Ramos (cell line): ENCODE measurements around the gene ZFHX2.

Source experiments
- in situ Hi-C: fragments of 300-500 bp; cut with MboI; formaldehyde crosslinking; loops from one replicate; pipeline ENCODE4 v1.14.3; 2022; ENCODE audit warnings: low sequenced_read_pairs; ENCODE audit not compliant: unreplicated experiment

Gene ZFHX2

DNA sequence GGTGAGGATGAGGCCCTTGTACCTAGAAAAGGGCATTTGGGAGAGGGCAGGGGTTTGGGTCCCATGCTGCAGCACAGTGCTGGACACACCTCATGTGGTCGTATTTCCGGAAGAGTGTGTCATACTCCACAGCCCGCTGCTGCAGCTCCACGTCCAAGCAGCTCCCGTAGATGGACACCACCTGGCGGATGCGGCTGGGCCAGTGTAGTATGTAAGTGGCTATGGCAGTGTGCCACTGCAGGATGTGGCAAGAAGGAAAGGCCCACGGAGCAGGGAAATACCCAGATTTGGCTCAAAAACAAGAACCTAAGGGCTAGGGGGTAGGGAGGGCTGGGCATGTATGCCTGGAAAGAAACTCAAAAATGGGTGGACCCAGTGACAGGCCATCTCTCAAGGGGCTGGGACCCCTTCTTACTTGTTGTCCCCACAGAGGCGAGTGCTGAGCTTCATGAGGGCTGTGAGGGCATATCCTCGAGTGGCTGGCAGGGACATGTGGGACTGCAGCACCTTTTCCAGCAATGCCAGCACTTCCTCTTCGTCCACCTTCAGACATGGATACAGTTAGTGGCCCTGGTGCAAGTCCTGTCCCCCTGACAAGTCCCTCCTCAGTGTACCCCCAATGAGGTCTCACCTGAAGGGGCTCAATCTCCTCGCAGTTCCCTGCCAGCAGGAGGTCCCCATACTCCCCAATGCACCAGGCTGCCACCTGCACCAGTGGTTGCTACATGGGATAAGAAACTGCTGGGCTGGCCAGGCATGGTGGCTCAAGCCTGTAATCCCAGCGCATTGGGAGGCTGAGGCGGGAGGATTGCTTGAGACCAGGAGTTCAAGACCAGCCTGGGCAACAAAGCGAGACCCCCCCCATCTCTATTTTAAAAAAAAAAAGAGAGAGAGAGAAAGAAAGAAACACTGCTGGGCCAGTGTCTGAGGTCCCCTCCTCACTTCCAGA, 10.6 kb upstream of the ZFHX2 start:
- in situ Hi-C loops, result loop anchor here (10.0 kb wide), 2 partner anchors 257 to 873 kb away; partner anchors contain the start of genes BCL2L2 and PPP1R3E

DNA sequence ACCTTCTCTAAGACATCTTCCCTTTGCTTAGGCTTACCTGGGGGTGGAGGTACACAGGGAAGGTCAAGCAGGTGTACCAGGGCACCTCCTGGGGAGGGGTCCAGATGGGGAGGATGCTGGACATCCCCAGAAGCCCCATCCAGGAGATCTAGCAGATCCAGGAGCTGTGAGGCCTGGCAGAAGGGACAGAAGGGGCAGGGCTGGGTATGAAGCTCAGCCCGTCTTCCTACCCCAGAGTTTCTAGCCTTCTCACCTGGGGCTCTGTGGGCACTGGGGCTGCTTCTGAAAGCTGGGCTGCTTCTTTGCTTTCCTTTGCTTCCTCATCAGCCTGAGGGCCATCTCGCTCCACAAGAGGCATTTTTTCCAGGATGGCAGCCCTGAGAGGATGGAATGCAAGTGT, 9.7 kb upstream of the ZFHX2 start:
- in situ Hi-C loops, result loop anchor here (10.0 kb wide), 2 partner anchors 256 to 874 kb away; partner anchors contain the start of genes BCL2L2 and PPP1R3E

DNA sequence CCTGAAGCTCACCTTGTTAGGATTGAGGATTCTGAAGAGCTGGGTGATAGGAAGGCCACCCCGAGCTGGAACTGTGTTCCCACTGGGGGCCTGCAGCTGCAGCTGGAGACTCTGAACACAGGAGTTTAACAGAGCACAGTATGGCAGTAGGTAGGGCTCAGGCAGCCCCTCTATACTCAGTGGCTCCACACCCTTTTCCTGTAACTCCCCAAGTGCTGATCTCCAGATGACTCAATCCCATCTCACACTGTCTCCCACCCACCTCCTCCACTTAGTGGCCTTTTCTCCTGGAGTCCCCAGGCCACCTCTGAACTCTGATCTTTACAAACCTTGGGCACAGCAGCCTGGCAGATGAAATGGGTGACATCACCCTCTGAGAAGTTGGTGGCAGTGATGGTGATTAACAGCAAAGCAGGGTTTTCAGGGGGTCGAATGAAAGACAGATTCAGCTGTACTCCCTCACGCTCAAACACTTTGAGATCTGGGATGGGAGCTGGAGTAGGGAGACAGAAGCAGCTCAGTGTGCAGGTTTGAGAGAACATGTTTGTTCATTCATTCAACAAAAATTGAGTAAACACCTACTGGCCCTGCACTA, 8.5 kb upstream of the ZFHX2 start:
- in situ Hi-C loops, result loop anchor here (5.0 to 10.0 kb wide), 4 partner anchors 83 to 875 kb away; partner anchors contain the start of genes BCL2L2, PABPN1 and PPP1R3E

DNA sequence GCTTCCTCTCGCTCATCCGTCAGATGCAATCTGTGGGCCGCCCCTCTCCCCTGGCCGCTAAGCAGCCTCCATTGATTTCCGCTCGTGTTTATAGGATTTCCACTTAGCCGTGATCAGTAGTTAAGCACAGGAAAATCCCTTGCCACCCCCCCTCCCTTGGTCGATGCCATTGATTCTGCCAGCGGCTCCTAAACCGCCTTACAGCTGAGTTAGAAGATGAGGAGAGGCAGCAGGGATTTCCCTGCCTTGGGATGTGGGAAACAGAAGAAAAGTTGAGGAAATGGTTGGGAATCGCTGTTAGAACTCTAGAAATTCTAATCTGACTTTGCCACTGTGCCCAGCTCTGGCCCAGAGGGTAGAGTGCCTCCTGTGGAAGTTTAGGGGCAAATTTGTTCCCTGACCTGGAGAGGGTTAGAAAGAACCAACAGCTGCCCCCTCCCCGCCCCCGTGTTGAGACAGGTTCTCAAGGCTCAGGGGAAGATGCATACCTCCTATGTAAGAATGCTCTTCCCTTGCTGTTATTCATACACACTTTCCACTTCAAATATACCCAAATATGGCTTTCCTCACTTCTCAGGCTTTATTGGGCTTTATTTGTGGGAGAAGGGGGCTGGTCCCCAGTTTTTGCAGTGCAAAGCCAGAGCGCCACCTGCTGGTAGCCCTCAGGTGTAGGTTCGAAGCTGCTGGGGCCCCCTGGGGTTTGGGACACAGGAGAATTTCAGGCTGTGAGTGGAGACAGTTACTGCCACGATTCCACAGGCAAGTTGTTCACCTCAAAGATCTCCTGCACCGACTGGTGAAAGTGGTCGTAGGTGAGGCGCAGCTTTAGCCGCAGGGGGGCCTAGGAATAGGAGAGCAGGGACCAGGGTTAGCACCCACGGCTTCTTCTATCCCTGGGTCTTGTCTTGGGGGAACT, 7.7 kb upstream of the ZFHX2 start:
- in situ Hi-C loops, result loop anchor here (5.0 to 10.0 kb wide), 2 partner anchors 82 to 234 kb away; partner anchors contain the start of gene PABPN1

DNA sequence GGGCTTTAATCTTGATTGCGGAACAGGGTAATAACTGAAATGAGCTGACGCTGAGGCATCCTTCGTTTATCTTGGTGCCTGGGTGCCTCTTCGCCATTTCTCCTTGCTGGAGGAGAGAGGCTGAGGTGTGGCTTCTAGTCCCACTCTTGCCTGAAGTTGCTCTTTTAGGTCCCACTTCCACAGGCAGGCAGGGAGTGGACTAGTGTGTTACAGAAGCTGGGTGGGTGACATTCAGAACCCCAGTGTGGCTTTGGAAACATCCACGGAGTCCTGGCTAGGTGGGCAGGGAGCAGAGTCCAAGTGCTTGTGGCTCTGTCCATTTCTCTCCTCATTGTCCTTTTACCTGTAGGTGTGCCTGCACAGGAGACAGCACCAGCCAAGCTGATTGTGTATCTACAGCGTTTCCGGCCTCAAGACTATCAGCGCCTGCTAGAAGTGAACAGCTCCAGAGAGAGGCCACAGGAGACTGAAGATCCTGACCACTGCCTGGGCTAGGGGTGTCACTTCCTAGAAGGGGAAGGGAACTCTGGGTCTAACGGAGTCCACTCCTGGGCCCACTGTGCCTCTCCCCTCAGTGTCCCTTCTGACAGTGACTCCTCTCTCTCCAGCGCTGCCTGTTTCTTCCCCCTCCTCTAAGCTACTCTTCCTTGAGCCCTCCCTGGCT, 6.9 kb upstream of the ZFHX2 start:
- in situ Hi-C loops, result loop anchor here (5.0 to 10.0 kb wide), 2 partner anchors 81 to 234 kb away; partner anchors contain the start of gene PABPN1

DNA sequence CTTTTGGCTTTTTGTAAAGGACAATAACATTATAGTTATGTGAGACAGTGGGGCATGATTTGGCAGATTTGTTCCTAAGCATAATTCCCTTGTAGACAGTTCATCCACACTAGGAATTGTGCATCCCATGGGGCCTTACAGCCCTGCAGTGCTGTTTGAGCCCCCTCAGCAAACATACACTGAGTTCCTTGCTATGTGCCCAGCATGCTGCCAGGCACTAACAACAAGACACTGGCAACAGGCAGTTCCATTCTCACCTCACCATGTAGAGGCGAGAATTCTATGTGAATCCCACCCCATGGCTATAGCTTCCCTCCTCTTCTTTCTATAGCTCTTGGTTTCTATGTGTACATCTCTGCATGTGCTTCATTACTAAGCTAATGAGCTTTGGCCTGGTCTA, 6.4 kb upstream of the ZFHX2 start:
- in situ Hi-C loops, result loop anchor here (5.0 to 10.0 kb wide), 2 partner anchors 81 to 233 kb away; partner anchors contain the start of gene PABPN1

DNA sequence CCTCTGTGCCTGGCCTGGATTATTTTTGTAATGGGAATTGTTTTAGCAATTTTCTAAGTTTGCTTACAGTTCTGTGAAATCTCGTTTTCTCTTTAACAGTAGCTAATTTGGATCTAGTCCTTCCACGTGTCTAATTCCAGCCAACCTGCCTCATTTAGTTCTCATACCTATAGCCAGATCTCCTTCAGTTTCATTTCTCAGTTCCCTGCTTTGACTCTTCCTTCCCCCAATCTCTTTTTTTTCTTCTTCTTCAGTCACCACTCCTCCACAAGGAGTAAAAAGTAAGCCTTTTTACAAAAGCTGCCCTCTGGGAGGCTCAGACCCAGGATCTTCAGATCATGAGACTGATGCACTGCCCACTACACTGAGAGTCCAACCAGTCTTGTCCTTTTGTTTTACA, 6.0 kb upstream of the ZFHX2 start:
- in situ Hi-C loops, result loop anchor here (5.0 to 10.0 kb wide), 2 partner anchors 80 to 233 kb away; partner anchors contain the start of gene PABPN1

DNA sequence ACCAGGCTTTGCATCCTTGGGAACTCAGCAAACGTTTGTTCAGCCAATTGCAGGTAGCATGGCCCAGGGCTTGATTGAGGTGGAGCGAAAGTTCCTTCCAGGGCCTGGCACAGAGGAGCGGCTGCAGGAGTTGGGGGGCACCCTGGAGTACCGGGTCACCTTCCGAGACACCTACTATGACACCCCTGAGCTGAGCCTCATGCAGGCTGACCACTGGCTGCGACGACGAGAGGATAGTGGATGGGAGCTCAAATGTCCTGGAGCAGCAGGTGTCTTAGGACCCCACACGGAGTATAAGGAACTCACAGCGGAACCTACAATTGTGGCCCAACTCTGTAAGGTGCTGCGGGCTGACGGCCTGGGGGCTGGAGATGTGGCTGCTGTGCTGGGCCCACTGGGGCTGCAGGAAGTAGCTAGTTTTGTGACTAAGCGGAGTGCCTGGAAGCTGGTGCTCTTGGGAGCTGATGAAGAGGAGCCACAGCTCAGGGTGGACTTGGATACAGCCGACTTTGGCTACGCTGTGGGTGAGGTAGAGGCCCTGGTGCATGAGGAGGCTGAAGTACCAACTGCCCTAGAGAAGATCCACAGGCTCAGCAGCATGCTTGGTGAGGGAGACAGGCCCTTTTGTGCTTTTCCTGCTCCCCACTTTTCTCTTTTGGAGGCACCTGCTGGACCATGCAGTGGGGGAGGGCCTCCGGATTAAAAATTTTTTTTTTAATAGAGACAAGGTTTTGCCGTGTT, 5.3 kb upstream of the ZFHX2 start:
- in situ Hi-C loops, result loop anchor here (5.0 to 10.0 kb wide), 2 partner anchors 80 to 232 kb away; partner anchors contain the start of gene PABPN1

DNA sequence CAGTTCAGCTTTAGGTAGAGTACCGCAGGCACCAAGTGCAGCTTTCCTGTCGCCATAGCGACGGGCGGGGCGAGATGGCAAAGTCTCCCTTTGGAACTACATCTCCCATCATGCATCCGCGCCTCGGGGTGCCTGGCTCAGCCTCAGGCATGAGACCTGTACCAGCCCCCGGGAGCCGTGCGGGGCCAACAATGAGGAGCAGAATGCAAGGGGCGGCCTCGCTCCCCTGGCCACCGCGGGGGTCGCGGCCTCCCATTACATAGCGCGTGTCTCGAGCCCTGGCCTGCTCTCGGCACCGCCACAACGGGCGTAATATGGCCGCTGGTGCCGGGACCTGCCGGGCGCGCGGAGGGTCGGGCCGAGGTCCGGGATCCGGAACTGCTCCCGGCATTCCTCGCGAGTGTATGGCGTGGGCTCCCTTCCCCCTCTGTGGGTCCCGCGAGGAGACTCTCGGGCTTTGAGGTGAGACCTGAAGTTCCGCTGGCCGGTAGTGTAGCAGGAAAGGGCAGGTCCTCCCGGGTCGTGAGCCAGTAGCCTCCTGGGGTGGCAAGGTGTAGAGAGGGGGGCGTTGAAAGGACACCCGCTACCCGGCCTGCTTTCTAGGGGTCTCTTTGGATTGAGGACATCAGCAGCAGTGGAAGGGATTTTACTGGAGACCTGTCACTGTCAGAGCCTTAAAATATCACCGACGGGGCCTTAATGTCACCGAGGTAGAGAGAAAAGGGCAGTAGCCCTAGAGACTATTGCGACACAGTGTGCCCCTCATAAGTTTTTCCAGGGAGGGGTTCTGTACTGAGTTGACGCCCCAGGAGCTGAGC, 4.5 kb upstream of the ZFHX2 start, which contains the start of gene THTPA:
Gene THTPA, plus strand, starts transcription at position 390 of the 818 bp plus-strand sequence. CDS start 487 bp downstream, outside the sequence.
- in situ Hi-C loops, result loop anchor here (5.0 to 10.0 kb wide), 2 partner anchors 79 to 231 kb away; partner anchors contain the start of gene PABPN1

DNA sequence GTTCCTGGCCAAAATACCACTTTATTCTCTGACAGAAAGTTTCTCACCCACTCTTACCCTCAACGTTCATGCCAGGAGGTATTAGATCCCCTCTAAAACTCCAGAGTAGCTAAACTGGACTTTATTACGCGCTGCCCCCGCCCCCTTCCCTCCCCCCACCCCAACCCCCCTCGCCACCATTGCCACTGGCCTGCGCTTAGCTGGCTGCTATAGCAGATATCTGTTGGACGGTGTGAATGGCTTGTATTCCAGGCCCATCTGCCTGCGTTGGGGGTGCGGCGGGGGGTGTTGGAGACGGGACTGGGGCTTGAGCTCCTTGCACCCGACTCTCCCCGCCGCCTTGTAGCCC, 3.9 kb upstream of the ZFHX2 start:
- in situ Hi-C loops, result loop anchor here (5.0 to 10.0 kb wide), 2 partner anchors 78 to 231 kb away; partner anchors contain the start of gene PABPN1

DNA sequence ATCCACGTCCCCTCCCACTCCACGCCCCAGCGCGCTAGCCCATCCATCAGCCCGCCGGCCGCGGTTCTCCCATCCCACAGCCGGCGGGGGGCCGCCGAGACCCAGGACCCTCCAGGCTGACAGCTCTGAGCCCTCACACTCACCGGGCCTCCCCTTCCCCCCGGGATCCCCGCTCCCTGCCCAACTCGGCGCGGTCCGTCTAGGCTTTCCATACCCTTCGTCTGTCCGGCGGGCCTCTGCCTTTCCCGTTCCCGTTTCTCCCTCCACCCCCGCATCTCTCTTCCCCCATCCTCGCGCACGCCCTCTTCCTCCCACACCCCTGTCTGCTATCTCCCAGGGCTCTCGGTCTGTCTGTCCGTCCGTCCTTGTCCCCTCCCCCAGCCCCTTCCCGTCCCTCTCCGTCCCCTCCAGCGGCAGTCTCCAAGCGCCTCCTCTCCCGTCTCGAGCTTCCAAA, 726 bp downstream of the ZFHX2 start:
- in situ Hi-C loops, result loop anchor here (10.0 kb wide), 1 partner anchor 226 kb away; the partner anchor contains the start of gene PABPN1

DNA sequence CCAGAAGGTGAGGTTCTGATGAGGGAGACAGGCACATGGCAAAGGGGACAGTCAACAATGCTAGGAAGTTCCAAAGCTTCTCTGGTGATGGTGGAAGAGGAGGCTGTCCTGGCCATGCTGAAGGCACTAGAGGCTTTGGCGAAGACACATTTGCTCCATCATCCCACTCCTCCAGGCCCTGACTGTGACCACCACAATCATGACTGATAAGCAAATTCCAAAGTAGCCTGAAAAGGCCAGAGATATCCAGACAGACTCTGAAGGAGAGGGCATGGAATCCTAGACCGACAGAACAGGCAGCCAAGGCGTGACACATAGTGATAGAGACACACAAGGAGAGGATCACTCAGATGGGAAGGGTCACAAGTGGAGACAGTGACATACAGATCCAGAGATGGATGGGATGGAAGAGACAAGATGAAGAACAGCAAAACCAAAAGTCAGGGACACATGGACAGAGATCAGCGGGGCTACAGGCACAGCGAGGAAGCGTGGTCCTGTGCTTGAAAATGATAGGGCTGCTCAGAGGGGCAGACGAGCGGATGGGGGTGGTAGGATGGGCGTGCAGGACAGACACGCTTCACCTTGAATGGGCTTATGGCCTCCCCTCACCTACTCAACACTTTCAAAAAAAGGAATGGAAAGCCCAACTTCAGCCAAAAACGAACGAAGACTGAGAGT, 1.3 kb downstream of the ZFHX2 start:
- in situ Hi-C loops, result loop anchor here (10.0 kb wide), 1 partner anchor 225 kb away; the partner anchor contains the start of gene PABPN1

DNA sequence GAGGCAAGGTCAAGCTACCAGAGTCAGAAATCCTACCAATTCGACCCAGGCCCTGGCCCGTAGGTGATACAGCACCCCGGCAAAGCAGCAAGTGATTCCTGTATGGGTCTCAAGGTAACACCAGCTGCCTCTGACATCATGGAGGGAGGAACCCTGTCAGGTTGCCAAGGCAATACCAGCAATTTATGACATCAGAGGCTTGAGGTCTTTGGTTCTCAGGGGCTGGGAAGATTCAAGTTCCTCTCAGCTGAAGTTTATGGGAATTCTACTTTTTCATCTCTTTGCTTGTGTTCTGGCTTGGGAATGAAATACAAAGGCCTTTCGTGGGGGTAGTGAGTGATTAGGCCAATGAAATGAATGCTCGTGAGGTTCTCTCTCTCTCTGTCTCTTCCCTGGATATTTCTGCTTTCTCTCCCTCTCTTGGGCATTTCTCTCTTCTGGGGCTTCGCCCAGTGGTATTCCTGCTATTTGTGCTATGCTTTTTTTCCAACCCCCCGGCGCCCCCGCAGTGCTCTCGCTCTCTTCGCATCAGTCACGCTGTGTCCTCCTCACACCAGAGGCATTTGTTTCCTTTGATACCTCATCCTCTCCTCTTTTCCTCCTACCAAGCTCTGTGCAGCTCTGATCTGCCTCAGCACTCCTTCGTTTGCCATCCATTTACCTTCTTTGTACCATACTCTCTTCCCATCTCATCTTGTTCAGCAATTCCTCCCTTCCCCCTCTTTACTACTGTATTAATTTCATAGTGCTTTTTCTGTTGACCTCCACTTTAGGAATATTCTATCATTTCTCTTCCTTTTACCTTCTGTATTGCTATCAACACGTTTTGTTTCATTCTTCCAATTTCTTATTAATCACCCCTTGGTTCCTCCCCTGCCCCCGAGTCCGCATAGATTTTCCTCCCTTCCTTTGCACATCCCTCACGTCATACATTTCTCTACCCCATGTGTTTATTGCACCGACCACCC, 2.9 kb downstream of the ZFHX2 start:
- in situ Hi-C loops, result no loop called here

DNA sequence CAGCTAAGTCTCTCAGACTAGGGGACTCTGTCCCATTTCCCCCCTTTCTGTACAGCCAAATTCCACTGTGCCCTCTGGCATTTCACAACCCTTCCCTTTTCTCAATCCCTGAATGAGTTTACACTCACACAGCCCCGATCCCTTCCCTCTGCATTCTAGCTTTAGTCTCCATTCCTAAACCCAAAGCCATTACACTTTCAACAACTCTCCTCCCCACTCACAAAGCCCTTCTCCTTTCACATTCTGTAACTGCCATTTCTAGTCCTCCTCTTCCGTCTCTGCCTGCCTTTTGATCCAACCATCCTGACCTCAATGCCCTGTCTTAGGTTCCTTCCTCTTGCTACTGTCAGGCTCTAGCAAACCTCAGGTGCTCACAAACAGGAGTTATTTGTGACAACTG, 3.6 kb downstream of the ZFHX2 start:
- in situ Hi-C loops, result no loop called here

DNA sequence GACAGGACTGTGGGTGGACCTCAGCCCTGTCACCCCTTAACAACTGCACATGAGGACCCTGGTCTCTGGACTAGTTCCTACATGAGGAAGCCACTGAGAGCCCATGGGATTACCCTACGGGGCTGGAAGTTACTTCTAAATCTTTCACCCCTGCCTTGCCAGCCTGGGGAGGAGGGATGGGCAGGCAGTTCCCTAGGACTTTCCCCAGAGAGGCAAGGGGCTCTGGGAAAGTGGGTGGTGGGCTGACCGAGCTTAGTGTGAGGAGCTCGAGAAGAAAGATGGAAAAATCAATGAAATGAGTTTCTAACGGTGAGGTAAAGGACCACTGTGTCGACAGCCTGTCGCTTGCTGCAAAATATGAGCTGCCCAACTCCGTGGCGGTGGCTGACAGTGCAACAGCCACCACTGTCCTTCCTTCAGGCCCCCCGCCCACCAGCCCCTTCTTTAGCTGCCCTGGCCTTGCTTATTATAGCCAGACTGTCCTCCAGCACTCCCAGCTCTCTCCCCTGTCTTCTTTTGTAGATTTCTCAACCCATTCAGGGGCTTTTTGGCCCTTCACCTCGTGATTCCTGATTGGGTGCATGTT, 5.0 kb downstream of the ZFHX2 start:
- in situ Hi-C loops, result no loop called here
